H9 (cell line): ENCODE measurements around the gene ALDH1A1. TPM values are rescaled to one million over a fixed set of nuclear protein-coding genes. Genes with fewer than 3 reads are reported as not detected.

Experiments
- DNase-seq: peaks from one replicate; pipeline ENCODE4 v3.0.0-alpha.2; 2017
- H2AFZ ChIP-seq: one replicate; pipeline ENCODE4 v1.6.1; 2013; ENCODE audit warnings: mild to moderate bottlenecking, low read length, control low read depth, moderate library complexity
- H2AK5ac ChIP-seq: 2 replicates; pipeline ENCODE4 v1.6.1; 2013; ENCODE audit warnings: low read length, control low read depth, mixed read lengths; ENCODE audit not compliant: insufficient read length
- H2BK120ac ChIP-seq: one replicate; pipeline ENCODE4 v1.6.1; 2013; ENCODE audit warnings: low read depth, mild to moderate bottlenecking, low read length, control low read depth, inconsistent platforms; ENCODE audit not compliant: poor library complexity, severe bottlenecking
- H2BK12ac ChIP-seq: 2 replicates; pipeline ENCODE4 v1.6.1; 2013; ENCODE audit warnings: low read length, control low read depth, mixed read lengths, low read depth; ENCODE audit not compliant: insufficient read length
- H2BK15ac ChIP-seq: 2 replicates; pipeline ENCODE4 v1.6.1; 2013; ENCODE audit warnings: low read depth, low read length, control low read depth
- H2BK20ac ChIP-seq: one replicate; pipeline ENCODE4 v1.6.1; 2013; ENCODE audit warnings: low read depth, mild to moderate bottlenecking, low read length, control low read depth, inconsistent platforms; ENCODE audit not compliant: poor library complexity, severe bottlenecking
- H2BK5ac ChIP-seq: 2 replicates; pipeline ENCODE4 v1.6.1; 2013; ENCODE audit warnings: low read length, control low read depth, mixed read lengths; ENCODE audit not compliant: insufficient read length
- H3K14ac ChIP-seq: 2 replicates; pipeline ENCODE4 v1.6.1; 2013; ENCODE audit warnings: low read length, control low read depth; ENCODE audit not compliant: insufficient read depth
- H3K18ac ChIP-seq: 2 replicates; pipeline ENCODE4 v1.6.1; 2013; ENCODE audit warnings: low read depth, mild to moderate bottlenecking, mixed read lengths, low read length, control low read depth; ENCODE audit not compliant: insufficient read length
- H3K23ac ChIP-seq: 2 replicates; pipeline ENCODE4 v1.6.1; 2013; ENCODE audit warnings: low read length, control low read depth, mixed read lengths, low read depth; ENCODE audit not compliant: insufficient read length
- H3K23me2 ChIP-seq: 2 replicates; pipeline ENCODE4 v1.6.1; 2013; ENCODE audit warnings: low read depth, mild to moderate bottlenecking, mixed read lengths, low read length, control low read depth; ENCODE audit not compliant: insufficient read length, poor library complexity, severe bottlenecking
- H3K27ac ChIP-seq: 2 replicates; pipeline ENCODE4 v1.5.1; 2013; ENCODE audit warnings: low read length, control low read depth, mixed read lengths, low read depth; ENCODE audit not compliant: insufficient read length
- H3K27me3 ChIP-seq: 2 replicates; pipeline ENCODE4 v1.6.1; 2013; ENCODE audit warnings: low read length, control low read depth, inconsistent platforms; ENCODE audit not compliant: insufficient read depth
- H3K4ac ChIP-seq: 2 replicates; pipeline ENCODE4 v1.6.1; 2013; ENCODE audit warnings: low read depth, mild to moderate bottlenecking, control low read depth, inconsistent platforms, low read length, moderate library complexity
- H3K4me1 ChIP-seq: 2 replicates; pipeline ENCODE4 v1.6.1; 2013; ENCODE audit warnings: low read length, control low read depth, inconsistent platforms; ENCODE audit not compliant: insufficient read depth
- H3K4me2 ChIP-seq: 2 replicates; pipeline ENCODE4 v1.6.1; 2013; ENCODE audit warnings: low read length, control low read depth, mixed read lengths; ENCODE audit not compliant: insufficient read length, insufficient read depth
- H3K56ac ChIP-seq: 2 replicates; pipeline ENCODE4 v1.6.1; 2013; ENCODE audit warnings: low read depth, mild to moderate bottlenecking, mixed read lengths, low read length, control low read depth; ENCODE audit not compliant: insufficient read length
- H3K79me1 ChIP-seq: 2 replicates; pipeline ENCODE4 v1.6.1; 2013; ENCODE audit warnings: low read depth, mild to moderate bottlenecking, moderate library complexity, low read length, control low read depth, inconsistent platforms; ENCODE audit not compliant: insufficient read depth, poor library complexity, severe bottlenecking
- H3K79me2 ChIP-seq: 2 replicates; pipeline ENCODE4 v1.6.1; 2013; ENCODE audit warnings: low read length, control low read depth, inconsistent platforms; ENCODE audit not compliant: insufficient read depth
- H3K9ac ChIP-seq: 2 replicates; pipeline ENCODE4 v1.6.1; 2013; ENCODE audit warnings: low read length, control low read depth, mixed read lengths; ENCODE audit not compliant: insufficient read length; ENCODE audit errors: extremely low read depth
- H3K9me3 ChIP-seq: one replicate; pipeline ENCODE4 v1.6.1; 2013; ENCODE audit warnings: low read depth, low read length, inconsistent platforms; ENCODE audit not compliant: control insufficient read depth
- H3T11ph ChIP-seq: one replicate; pipeline ENCODE4 v1.6.1; 2013; ENCODE audit warnings: mild to moderate bottlenecking, low read length, control low read depth, inconsistent platforms
- H4K20me1 ChIP-seq: one replicate; pipeline ENCODE4 v1.6.1; 2013; ENCODE audit not compliant: control insufficient read depth, insufficient read length, insufficient read depth
- H4K5ac ChIP-seq: 2 replicates; pipeline ENCODE4 v1.6.1; 2013; ENCODE audit warnings: low read depth, mild to moderate bottlenecking, mixed read lengths, low read length, control low read depth; ENCODE audit not compliant: insufficient read length
- H4K8ac ChIP-seq: replicated peaks from 2 replicates; pipeline ENCODE4 v1.6.1; 2013; ENCODE audit warnings: low read length, control low read depth, mixed read lengths, low read depth; ENCODE audit not compliant: insufficient read length
- H4K91ac ChIP-seq: 2 replicates; pipeline ENCODE4 v1.6.1; 2013; ENCODE audit warnings: low read depth, mild to moderate bottlenecking, moderate library complexity, mixed read lengths, low read length, control low read depth; ENCODE audit not compliant: insufficient read length
- H3K27ac Mint-ChIP-seq, 3 experiments: 2 replicates in 2 of 3; 3 replicates in 1 of 3; pipeline ENCODE4 v1.8.0; 2020 to 2021; ENCODE audit warnings: mixed read lengths in 3 of 3, mild to moderate bottlenecking in 1 of 3, moderate library complexity in 1 of 3
- H3K27me3 Mint-ChIP-seq: 2 replicates; pipeline ENCODE4 v1.8.0; 2021; ENCODE audit warnings: low read depth, mild to moderate bottlenecking, moderate library complexity, mixed read lengths
- H3K36me3 Mint-ChIP-seq, 3 experiments: 2 replicates in 2 of 3; 3 replicates in 1 of 3; pipeline ENCODE4 v1.8.0; 2020 to 2021; ENCODE audit warnings: low read depth in 3 of 3, mixed read lengths in 3 of 3; ENCODE audit not compliant: insufficient read depth in 1 of 3
- H3K4me1 Mint-ChIP-seq, 2 experiments: 2 replicates each; pipeline ENCODE4 v1.8.0; 2020; ENCODE audit warnings: mixed read lengths in 2 of 2
- H3K4me3 Mint-ChIP-seq, 2 experiments: 2 replicates in 1 of 2; 3 replicates in 1 of 2; pipeline ENCODE4 v1.8.0; 2020 to 2021; ENCODE audit warnings: mild to moderate bottlenecking in 2 of 2, mixed read lengths in 2 of 2, moderate library complexity in 1 of 2
- H3K9me3 Mint-ChIP-seq, 2 experiments: 2 replicates in 1 of 2; 3 replicates in 1 of 2; pipeline ENCODE4 v1.8.0; 2020; ENCODE audit warnings: mild to moderate bottlenecking in 2 of 2, mixed read lengths in 2 of 2, moderate library complexity in 1 of 2
- WGBS: extraction: QIAGEN DNeasy Blood & Tissue Kit; methylation state at CpG from one replicate; pipeline ENCODE4 v1.1.7; 2013; ENCODE audit warnings: missing lambda C conversion rate, low lambda C conversion rate, mixed read lengths; ENCODE audit not compliant: insufficient read length; ENCODE audit errors: extremely low coverage; 5-methylcytosine and 5-hydroxymethylcytosine counted together
- total RNA-seq: library from RNA; stranded (reverse); gene quantifications from 2 replicates; pipeline ENCODE4 v1.2.1, GENCODE V29; 2021
- TF ChIP-seq, protein P1 (sequence below): fragments of 200-600 bp; sonication (generic); conservative IDR thresholded peaks from 3 replicates; pipeline ENCODE4 v1.8.0; 2021; ENCODE audit warnings: antibody characterized with exemption, mild to moderate bottlenecking

Gene ALDH1A1
- total RNA-seq, 1 experiment from 2014 or later = 1.1 TPM

DNA sequence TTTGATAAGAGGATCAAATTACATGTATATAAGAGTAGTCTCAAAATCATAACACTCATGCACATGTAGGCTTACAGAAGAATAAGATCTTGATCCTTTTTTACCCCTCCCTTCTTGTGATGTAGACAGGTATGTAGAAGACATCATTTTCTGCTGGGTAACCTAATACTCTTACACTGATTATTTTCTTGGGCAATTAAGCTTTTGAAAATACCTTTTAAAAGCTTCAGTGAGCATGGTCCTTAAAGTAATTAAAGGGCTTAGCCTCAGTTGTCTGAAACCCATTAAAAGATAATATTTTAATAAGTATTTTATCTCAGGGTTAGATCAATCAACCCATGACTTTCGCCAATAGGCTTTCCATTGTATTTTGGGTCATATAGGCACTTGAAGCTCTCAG lies 50.6 kb downstream of the ALDH1A1 start:
- Histone ChIP-seq H3K4me2 (no peak overlapping the region), H2AK5ac (no peak overlapping the region), H3K9me3 (no peaks in the 10 kb centered on the region), H3K4ac (no peak overlapping the region), H3K79me1 (no peaks in the 10 kb centered on the region), H2AFZ (no peak overlapping the region), H2BK5ac (no peak overlapping the region), H3K4me1 (no peaks in the 10 kb centered on the region), H3K9ac (no peak overlapping the region), H3K23ac (no peak overlapping the region), H3K14ac (no peak overlapping the region), H3K18ac (no peak overlapping the region), H4K91ac (no peak overlapping the region), H2BK120ac (no peak overlapping the region), H3K79me2 (no peaks in the 10 kb centered on the region), H3K27ac (no peak overlapping the region), H3K56ac (no peak overlapping the region), H3K23me2 (no peaks in the 10 kb centered on the region), H3T11ph (no peak overlapping the region), H2BK15ac (no peak overlapping the region), H4K8ac (no peak overlapping the region), H3K27me3 (no peaks in the 10 kb centered on the region), H4K20me1 (no peaks in the 10 kb centered on the region), H4K5ac (no peak overlapping the region), H2BK20ac (no peak overlapping the region), H2BK12ac (no peak overlapping the region)
- DNase-seq = no peak
- no CpG with 5 or more reads among the region's 1 CpG for WGBS
- TF ChIP-seq, protein P1, sequence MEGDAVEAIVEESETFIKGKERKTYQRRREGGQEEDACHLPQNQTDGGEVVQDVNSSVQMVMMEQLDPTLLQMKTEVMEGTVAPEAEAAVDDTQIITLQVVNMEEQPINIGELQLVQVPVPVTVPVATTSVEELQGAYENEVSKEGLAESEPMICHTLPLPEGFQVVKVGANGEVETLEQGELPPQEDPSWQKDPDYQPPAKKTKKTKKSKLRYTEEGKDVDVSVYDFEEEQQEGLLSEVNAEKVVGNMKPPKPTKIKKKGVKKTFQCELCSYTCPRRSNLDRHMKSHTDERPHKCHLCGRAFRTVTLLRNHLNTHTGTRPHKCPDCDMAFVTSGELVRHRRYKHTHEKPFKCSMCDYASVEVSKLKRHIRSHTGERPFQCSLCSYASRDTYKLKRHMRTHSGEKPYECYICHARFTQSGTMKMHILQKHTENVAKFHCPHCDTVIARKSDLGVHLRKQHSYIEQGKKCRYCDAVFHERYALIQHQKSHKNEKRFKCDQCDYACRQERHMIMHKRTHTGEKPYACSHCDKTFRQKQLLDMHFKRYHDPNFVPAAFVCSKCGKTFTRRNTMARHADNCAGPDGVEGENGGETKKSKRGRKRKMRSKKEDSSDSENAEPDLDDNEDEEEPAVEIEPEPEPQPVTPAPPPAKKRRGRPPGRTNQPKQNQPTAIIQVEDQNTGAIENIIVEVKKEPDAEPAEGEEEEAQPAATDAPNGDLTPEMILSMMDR = no peak
- H3K36me3 Mint-ChIP-seq = no peaks in the 10 kb centered on the region
- H3K27ac Mint-ChIP-seq = no peak overlapping the region
- peaks cover 9 to 10% of the 10 kb centered on the region in 2 experiments for H3K4me1 Mint-ChIP-seq
- no peak overlapping the region for H3K4me3 Mint-ChIP-seq
- no peaks in the 10 kb centered on the region for H3K27me3 Mint-ChIP-seq
- H3K9me3 Mint-ChIP-seq = no peaks in the 10 kb centered on the region
